Left ventricle myocardium inferior (tissue), 1 donor: ENCODE measurements around the gene NR3C2. TPM values are rescaled to one million over a fixed set of nuclear protein-coding genes. Genes with fewer than 3 reads are reported as not detected.
A peak's percentile ranks its signal among the peaks of the same experiment; 100 is the strongest.

Source experiments
- DNase-seq: peaks from one replicate; pipeline ENCODE4 v3.0.0-alpha.2; 2020
- H3K27ac ChIP-seq: fragments of 200-600 bp; replicated peaks from 2 replicates; pipeline ENCODE4 v1.8.0; 2021
- H3K27me3 ChIP-seq: fragments of 200-600 bp; 2 replicates; pipeline ENCODE4 v1.8.0; 2021; ENCODE audit warnings: low read depth
- H3K36me3 ChIP-seq: fragments of 200-600 bp; 2 replicates; pipeline ENCODE4 v1.8.0; 2021
- H3K4me1 ChIP-seq: fragments of 200-600 bp; 2 replicates; pipeline ENCODE4 v1.8.0; 2021
- H3K4me3 ChIP-seq: fragments of 200-600 bp; 2 replicates; pipeline ENCODE4 v1.8.0; 2021; ENCODE audit warnings: mild to moderate bottlenecking, moderate library complexity
- H3K9me3 ChIP-seq: fragments of 200-600 bp; replicated peaks from 2 replicates; pipeline ENCODE4 v1.8.0; 2021
- CTCF ChIP-seq: fragments of 200-600 bp; IDR thresholded peaks from 2 replicates; pipeline ENCODE4 v1.8.0; 2021; ENCODE audit warnings: antibody characterized with exemption, mild to moderate bottlenecking, borderline replicate concordance
- intact Hi-C: fragments of 100-400 bp; cut with micrococcal nuclease; formaldehyde crosslinking; loops from one replicate; pipeline ENCODE4 v1.11.0; 2022
- total RNA-seq: library from RNA; stranded (reverse); fragmentation: NEBNext Ultra II Directional; extraction: Animal tissue kit (Norgen Biotek cat#: 25700); gene quantifications from one replicate; pipeline ENCODE4 v1.2.1, GENCODE V29; 2021
- donor health status: DM: no; HTN: yes; CAD: no; lungs with severe emphysema.

Gene NR3C2
- total RNA-seq, 1 donor from 2014 or later: 23.9 TPM

DNA sequence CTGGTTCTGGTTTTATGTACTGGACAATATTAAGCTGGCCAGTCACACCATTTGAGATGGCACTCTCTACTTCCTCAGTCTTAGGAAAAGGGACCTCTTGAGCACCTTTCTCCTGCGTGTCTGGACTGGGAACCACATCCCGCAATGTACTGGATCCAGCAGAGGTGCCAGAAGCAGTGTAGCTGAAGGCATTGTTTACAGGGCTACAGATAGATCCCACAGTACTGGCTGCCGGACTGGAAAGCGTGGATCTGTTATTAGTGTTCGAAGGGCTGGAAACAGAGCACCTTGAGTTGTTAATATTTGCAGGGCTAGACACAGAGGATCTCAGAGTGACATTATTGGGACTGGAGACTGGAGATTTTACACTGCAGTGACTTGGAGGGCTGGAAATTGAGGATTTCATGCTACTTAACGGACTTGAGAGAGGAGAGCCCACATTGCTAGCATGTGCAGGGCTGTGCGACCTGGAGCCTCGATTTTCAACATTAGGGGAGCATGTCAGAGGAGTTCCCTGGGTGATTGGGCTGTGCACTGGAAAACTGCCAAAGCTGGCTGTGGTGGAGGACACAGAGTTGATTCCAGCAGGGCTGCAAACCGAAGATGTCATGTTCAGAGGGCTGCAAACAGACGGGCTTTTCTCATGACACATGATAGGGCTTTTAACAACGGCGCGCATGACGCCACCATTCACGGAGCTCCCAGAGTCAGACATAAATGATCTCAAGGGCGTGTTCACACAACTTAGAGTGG lies 6.4 kb downstream of the NR3C2 start:
- no peaks in the 10 kb centered on the region for H3K27me3 ChIP-seq
- peak overlapping the region; percentile 19 for H3K4me3 ChIP-seq
- H3K36me3 ChIP-seq: peaks cover 8% of the 10 kb centered on the region
- TF ChIP-seq CTCF: no peak
- no peaks in the 10 kb centered on the region for H3K9me3 ChIP-seq
- H3K27ac ChIP-seq: peak overlapping the region; percentile 78
- peaks cover 99% of the 10 kb centered on the region for H3K4me1 ChIP-seq
- intact Hi-C loops: no loop called here
- DNase-seq: peak; percentile 26

GRCh38 chr4:148434075-148434773 lies 8.0 kb downstream of the NR3C2 start:
- Histone ChIP-seq H3K9me3 (no peaks in the 10 kb centered on the region), H3K36me3 (peaks cover 8% of the 10 kb centered on the region), H3K4me1 (peaks cover 99% of the 10 kb centered on the region), H3K27ac (no peak overlapping the region), H3K4me3 (peak overlapping the region; percentile 3), H3K27me3 (no peaks in the 10 kb centered on the region)
- no peak for DNase-seq
- intact Hi-C loops: no loop called here
- no peak for TF ChIP-seq CTCF

GRCh38 chr4:148431401-148431800 lies 10.8 kb downstream of the NR3C2 start:
- no peaks in the 10 kb centered on the region for H3K27me3 ChIP-seq
- TF ChIP-seq CTCF: no peak
- H3K9me3 ChIP-seq: no peaks in the 10 kb centered on the region
- peaks cover 90% of the 10 kb centered on the region for H3K4me1 ChIP-seq
- no peak overlapping the region for H3K27ac ChIP-seq
- intact Hi-C loops: no loop called here
- DNase-seq: no peak
- peaks cover 8% of the 10 kb centered on the region for H3K36me3 ChIP-seq
- H3K4me3 ChIP-seq: no peak overlapping the region

GRCh38 chr4:148430854-148431253 lies 11.4 kb downstream of the NR3C2 start:
- no peak for TF ChIP-seq CTCF
- no peak for DNase-seq
- H3K9me3 ChIP-seq: no peaks in the 10 kb centered on the region
- peaks cover 85% of the 10 kb centered on the region for H3K4me1 ChIP-seq
- peaks cover 7% of the 10 kb centered on the region for H3K36me3 ChIP-seq
- no peaks in the 10 kb centered on the region for H3K27me3 ChIP-seq
- no peak overlapping the region for H3K27ac ChIP-seq
- intact Hi-C loops: no loop called here
- no peak overlapping the region for H3K4me3 ChIP-seq

- intact Hi-C loops: no loop called here
These were observed 13.0 kb downstream of the NR3C2 start for GRCh38 chr4:148429206-148429605.

More at GRCh38 chr4:148429206-148429605, 13.0 kb downstream of the NR3C2 start:
- Histone ChIP-seq H3K27ac (no peak overlapping the region), H3K36me3 (no peaks in the 10 kb centered on the region), H3K27me3 (no peaks in the 10 kb centered on the region), H3K4me3 (no peak overlapping the region), H3K4me1 (peaks cover 75% of the 10 kb centered on the region), H3K9me3 (no peaks in the 10 kb centered on the region)
- no peak for TF ChIP-seq CTCF
- no peak for DNase-seq
